ENCODE results near the gene STOX1.
A peak's percentile ranks its signal among the peaks of the same experiment; 100 is the strongest.

STOX1 gene

GRCh38 chr10:68828833-68829232, 1.5 kb downstream of the STOX1 start:
- H3K9ac ChIP-seq (ENCODE audit: low read length) = no peak overlapping the region
- H3K79me2 ChIP-seq (ENCODE audit: insufficient read depth, low read length) = no peaks in the 10 kb centered on the region
- peaks cover 8% of the 10 kb centered on the region; the same call in 1 of the 2 replicates for H3K27me3 ChIP-seq (ENCODE audit: insufficient read depth, low read length)
- no peak for TF ChIP-seq EZH2 (IDR thresholded peaks at IDR 0.05; ENCODE audit: borderline replicate concordance, low read length)
- TF ChIP-seq, protein P1, sequence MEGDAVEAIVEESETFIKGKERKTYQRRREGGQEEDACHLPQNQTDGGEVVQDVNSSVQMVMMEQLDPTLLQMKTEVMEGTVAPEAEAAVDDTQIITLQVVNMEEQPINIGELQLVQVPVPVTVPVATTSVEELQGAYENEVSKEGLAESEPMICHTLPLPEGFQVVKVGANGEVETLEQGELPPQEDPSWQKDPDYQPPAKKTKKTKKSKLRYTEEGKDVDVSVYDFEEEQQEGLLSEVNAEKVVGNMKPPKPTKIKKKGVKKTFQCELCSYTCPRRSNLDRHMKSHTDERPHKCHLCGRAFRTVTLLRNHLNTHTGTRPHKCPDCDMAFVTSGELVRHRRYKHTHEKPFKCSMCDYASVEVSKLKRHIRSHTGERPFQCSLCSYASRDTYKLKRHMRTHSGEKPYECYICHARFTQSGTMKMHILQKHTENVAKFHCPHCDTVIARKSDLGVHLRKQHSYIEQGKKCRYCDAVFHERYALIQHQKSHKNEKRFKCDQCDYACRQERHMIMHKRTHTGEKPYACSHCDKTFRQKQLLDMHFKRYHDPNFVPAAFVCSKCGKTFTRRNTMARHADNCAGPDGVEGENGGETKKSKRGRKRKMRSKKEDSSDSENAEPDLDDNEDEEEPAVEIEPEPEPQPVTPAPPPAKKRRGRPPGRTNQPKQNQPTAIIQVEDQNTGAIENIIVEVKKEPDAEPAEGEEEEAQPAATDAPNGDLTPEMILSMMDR (IDR thresholded peaks at IDR 0.05; ENCODE audit: low read length) = no peak
- peaks cover 12% of the 10 kb centered on the region for H3K4me1 ChIP-seq (ENCODE audit: insufficient read depth, low read length, severe bottlenecking)
- no peaks in the 10 kb centered on the region for H4K20me1 ChIP-seq (ENCODE audit: insufficient read depth, low read length)
- no peak overlapping the region for H3K27ac ChIP-seq (ENCODE audit: low read depth, low read length, poor library complexity, severe bottlenecking)
- H3K9me2 ChIP-seq (ENCODE audit: low read depth, low read length) = no peaks in the 10 kb centered on the region
- no peaks in the 10 kb centered on the region for H3F3A ChIP-seq (ENCODE audit: insufficient read depth, low read length)
- no peaks in the 10 kb centered on the region; the same call in 1 of the 2 replicates for H3K36me3 ChIP-seq (ENCODE audit: insufficient read depth, low read length)
- H2AFZ ChIP-seq (ENCODE audit: low read length) = no peak overlapping the region
- H3K4me2 ChIP-seq (ENCODE audit: low read length) = 0 out of 2 replicates have a peak overlapping the region, but pooled peaks have one; percentile 66
- H3K4me3 ChIP-seq (ENCODE audit: low read depth, low read length, poor library complexity, severe bottlenecking) = peak overlapping the region; percentile 54
- no peaks in the 10 kb centered on the region for H3K9me3 ChIP-seq (ENCODE audit: low read length)

- Histone ChIP-seq H3K27me3 (ENCODE audit: insufficient read depth, low read length) (peaks cover 8% of the 10 kb centered on the region; the same call in 1 of the 2 replicates), H3K4me1 (ENCODE audit: insufficient read depth, low read length, severe bottlenecking) (peaks cover 12% of the 10 kb centered on the region), H3K9me2 (ENCODE audit: low read depth, low read length) (no peaks in the 10 kb centered on the region), H3K4me3 (ENCODE audit: low read depth, low read length, poor library complexity, severe bottlenecking) (no peak overlapping the region), H3K36me3 (ENCODE audit: insufficient read depth, low read length) (no peaks in the 10 kb centered on the region; the same call in 1 of the 2 replicates), H3K9ac (ENCODE audit: low read length) (no peak overlapping the region), H3F3A (ENCODE audit: insufficient read depth, low read length) (no peaks in the 10 kb centered on the region), H3K4me2 (ENCODE audit: low read length) (no peak overlapping the region), H3K9me3 (ENCODE audit: low read length) (no peaks in the 10 kb centered on the region), H3K79me2 (ENCODE audit: insufficient read depth, low read length) (no peaks in the 10 kb centered on the region), H2AFZ (ENCODE audit: low read length) (no peak overlapping the region), H4K20me1 (ENCODE audit: insufficient read depth, low read length) (no peaks in the 10 kb centered on the region), H3K27ac (ENCODE audit: low read depth, low read length, poor library complexity, severe bottlenecking) (no peak overlapping the region)
- no peak for TF ChIP-seq EZH2 (IDR thresholded peaks at IDR 0.05; ENCODE audit: borderline replicate concordance, low read length)
- TF ChIP-seq, protein P1 (IDR thresholded peaks at IDR 0.05; ENCODE audit: low read length) = no peak
Measured at GRCh38 chr10:68829521-68829920, 2.2 kb downstream of the STOX1 start.

- Histone ChIP-seq H3K4me3 (ENCODE audit: low read depth, low read length, poor library complexity, severe bottlenecking) (no peak overlapping the region), H3K4me2 (ENCODE audit: low read length) (no peak overlapping the region), H3K27ac (ENCODE audit: low read depth, low read length, poor library complexity, severe bottlenecking) (no peak overlapping the region), H4K20me1 (ENCODE audit: insufficient read depth, low read length) (no peaks in the 10 kb centered on the region), H3K36me3 (ENCODE audit: insufficient read depth, low read length) (no peaks in the 10 kb centered on the region; the same call in 1 of the 2 replicates), H3K9ac (ENCODE audit: low read length) (no peak overlapping the region), H3K79me2 (ENCODE audit: insufficient read depth, low read length) (no peaks in the 10 kb centered on the region), H3K27me3 (ENCODE audit: insufficient read depth, low read length) (peaks cover 8% of the 10 kb centered on the region; the same call in 1 of the 2 replicates), H3K9me3 (ENCODE audit: low read length) (no peaks in the 10 kb centered on the region), H3K4me1 (ENCODE audit: insufficient read depth, low read length, severe bottlenecking) (peaks cover 12% of the 10 kb centered on the region), H3K9me2 (ENCODE audit: low read depth, low read length) (no peaks in the 10 kb centered on the region), H3F3A (ENCODE audit: insufficient read depth, low read length) (no peaks in the 10 kb centered on the region), H2AFZ (ENCODE audit: low read length) (no peak overlapping the region)
- TF ChIP-seq, protein P1 (IDR thresholded peaks at IDR 0.05; ENCODE audit: low read length) = no peak
- no peak for TF ChIP-seq EZH2 (IDR thresholded peaks at IDR 0.05; ENCODE audit: borderline replicate concordance, low read length)
Measured at GRCh38 chr10:68829952-68830351, 2.6 kb downstream of the STOX1 start.
